GM12875 (cell line): ENCODE measurements around the gene LDLRAD3.

Source experiments
- H3K4me3 ChIP-seq: one replicate; pipeline ENCODE4 v1.5.1; 2011; ENCODE audit warnings: low read depth, low read length, control low read depth
- TF ChIP-seq, protein P1 (sequence below): IDR thresholded peaks from 2 replicates; pipeline ENCODE4 v1.5.1; 2011; ENCODE audit warnings: low read depth, mild to moderate bottlenecking, control low read depth, inconsistent platforms, low read length, moderate library complexity, borderline replicate concordance; ENCODE audit not compliant: insufficient read depth

The LDLRAD3 gene

DNA sequence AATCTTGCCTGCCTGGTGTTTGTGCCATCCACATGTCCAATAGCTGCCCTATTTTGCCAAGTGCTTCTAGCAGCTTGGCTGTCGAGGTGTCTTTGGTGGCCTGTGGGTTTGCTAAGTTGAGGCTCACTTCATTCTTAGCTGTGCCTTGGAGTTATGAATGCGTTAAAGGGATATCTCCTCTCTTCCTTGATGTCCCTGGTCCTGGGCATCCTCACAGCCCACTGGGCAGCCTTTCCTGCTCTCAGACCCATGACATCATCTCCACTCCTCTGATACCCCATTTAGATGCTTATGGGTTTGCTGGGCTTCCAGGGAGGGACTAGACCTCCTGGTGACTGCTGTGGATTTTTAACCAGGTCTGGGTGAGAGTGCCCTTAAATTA is 1.3 kb downstream of the LDLRAD3 start:
- TF ChIP-seq, protein P1, sequence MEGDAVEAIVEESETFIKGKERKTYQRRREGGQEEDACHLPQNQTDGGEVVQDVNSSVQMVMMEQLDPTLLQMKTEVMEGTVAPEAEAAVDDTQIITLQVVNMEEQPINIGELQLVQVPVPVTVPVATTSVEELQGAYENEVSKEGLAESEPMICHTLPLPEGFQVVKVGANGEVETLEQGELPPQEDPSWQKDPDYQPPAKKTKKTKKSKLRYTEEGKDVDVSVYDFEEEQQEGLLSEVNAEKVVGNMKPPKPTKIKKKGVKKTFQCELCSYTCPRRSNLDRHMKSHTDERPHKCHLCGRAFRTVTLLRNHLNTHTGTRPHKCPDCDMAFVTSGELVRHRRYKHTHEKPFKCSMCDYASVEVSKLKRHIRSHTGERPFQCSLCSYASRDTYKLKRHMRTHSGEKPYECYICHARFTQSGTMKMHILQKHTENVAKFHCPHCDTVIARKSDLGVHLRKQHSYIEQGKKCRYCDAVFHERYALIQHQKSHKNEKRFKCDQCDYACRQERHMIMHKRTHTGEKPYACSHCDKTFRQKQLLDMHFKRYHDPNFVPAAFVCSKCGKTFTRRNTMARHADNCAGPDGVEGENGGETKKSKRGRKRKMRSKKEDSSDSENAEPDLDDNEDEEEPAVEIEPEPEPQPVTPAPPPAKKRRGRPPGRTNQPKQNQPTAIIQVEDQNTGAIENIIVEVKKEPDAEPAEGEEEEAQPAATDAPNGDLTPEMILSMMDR: no peak
- H3K4me3 ChIP-seq: no peak overlapping the region

DNA sequence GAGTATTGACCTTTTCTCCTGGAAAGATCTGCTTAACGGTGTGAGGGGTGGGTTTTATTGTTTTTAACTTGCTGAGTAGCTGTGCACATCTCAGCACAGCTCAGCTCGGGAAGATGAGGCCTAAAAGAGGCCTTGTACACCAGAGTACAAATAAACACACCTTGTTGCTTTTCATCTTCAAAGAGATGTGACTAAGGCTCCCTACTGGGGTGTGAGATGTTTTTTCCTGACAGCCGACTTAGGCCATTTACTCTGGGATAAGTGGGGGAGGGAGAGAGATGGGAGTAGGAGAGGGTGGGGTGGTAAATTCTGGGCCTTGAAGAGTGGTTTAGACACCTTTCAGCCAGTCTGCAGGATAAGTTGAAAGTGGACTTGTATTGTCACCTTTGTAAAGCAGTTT is 2.9 kb downstream of the LDLRAD3 start:
- no peak overlapping the region for H3K4me3 ChIP-seq
- TF ChIP-seq, protein P1: no peak

DNA sequence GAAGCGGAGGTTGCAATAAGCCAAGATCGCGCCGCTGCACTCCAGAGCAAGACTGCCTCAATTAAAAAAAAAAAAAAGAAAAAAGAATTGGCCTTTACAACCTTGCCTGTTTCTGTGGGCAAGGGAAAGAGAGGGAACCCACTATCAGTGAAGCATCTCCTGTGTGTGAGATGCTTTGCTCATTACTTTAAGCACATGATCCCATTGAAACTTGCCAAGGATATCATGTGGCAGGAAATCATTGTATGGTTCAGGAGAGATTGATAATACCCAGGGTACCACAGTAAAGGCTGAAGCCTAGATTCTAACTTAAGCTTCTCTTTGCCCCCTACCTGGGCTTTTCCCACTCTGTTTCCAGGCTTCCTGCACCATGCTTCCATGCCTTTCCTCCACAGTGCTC is 3.6 kb downstream of the LDLRAD3 start:
- TF ChIP-seq, protein P1: no peak
- H3K4me3 ChIP-seq: no peak overlapping the region

DNA sequence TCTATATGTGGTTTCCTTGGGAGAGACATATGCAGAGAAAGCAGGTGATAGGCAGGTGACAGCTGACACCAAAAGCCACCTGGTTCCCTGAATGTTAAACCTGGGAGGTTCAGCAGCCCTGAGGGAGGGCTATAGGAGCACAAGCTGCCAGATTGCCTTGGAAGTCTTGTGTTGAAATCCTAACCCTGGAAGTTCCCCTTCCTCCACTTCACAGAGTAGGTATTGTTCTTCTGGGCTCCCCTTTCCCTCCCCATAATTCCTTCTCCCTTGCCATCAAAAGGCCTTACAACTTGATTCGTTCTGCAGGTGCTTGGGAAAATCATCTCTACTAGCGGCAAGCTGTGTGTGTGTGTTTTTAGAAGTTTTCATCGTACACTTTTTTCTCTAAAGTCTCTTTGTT is 5.4 kb downstream of the LDLRAD3 start:
- TF ChIP-seq, protein P1: no peak

DNA sequence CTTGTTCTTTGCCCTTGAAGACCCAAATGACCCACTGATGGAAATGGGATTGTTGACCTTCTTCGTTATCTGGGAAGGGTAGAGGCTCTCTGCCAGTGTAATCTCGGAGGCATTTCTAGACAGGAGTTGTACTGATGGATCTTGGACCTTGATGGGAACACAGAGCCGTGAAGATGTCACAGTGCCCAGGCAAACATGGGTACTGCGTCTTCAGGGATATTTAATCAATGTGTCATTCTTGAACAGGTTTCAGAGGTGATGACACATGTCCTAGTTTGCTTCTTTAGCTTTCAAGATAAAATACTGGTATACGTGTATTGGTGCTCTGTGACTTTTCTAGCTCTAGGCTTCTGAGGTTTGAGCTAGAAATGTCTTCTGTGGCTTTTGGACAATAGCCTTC is 6.2 kb downstream of the LDLRAD3 start:
- TF ChIP-seq, protein P1: no peak
- H3K4me3 ChIP-seq: no peak overlapping the region

More for the DNA sequence above, 5.4 kb downstream of the LDLRAD3 start:
- no peak overlapping the region for H3K4me3 ChIP-seq

DNA sequence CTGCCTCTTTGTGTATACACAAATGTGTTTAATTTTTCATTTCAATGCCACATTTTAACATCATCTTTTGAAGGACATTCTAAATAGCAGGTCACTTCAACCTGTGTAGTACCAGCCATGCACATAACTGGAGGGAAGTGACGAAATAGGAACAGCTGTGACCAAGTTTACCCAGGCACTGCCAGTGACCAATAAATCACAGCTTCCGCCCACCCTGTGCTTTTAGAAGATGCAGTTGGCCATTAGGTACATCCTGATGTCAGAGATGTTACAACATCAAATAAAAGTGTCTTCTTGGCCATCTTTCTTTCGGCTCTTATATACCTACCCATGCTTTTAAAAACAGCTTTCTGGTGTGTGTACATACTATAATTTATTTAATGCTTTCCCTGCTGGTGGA is 7.8 kb downstream of the LDLRAD3 start:
- no peak overlapping the region for H3K4me3 ChIP-seq
- TF ChIP-seq, protein P1: no peak

DNA sequence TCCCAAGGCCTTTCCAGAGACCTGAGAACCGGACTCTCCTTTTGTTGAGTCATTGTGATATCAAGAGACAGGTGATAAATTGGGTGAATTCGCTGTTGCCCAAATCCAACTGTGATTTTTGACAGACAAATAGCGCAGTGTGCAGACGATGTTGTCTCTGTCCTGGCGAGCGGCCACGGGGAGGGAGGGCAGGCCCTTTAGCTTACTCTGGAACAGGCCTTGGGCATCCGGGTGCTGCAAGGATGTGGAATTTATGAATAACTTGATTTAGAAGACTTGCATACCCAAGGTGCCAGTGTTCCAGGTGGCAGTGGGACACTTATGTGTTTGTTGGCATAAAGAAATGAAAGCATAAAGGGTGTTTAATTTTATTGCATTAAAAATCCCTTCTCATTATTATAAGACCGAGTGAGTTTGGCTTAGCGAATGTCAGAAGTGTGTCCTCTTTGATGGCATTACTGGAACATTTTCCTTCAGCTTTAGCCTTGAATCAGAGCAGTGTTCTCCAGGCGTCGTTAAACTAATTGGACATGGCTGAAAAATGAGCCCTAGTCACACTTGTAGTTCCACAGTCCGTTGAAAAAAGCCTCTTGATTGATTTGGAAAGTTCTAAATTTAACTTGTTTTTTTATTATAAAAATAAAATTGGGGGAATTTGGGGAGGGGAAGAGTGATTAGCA is 9.4 kb downstream of the LDLRAD3 start:
- TF ChIP-seq, protein P1: no peak
- no peak overlapping the region for H3K4me3 ChIP-seq
